Measurements from ENCODE around the gene BCR.

DNA sequence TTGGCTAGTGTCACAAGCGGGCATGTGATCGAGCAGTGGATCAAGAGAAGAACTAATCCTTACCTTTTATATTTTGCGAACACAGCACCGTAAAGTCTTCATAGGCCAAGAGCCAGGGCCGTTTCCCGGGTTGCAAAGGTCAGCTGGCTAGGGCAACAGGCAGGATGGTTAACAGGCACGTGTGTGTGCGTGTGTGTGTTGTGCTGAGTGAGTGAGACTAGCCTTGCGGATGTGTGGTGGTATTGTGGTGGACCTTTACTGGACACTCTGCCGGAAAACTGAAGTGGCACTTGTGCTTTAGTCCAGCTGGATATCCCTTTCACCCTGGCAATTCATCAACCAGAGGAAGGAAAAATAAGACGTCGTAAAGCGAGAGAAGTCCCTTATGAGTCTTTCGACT, 176.7 kb downstream of the BCR start:
- TF ChIP-seq, protein P1, sequence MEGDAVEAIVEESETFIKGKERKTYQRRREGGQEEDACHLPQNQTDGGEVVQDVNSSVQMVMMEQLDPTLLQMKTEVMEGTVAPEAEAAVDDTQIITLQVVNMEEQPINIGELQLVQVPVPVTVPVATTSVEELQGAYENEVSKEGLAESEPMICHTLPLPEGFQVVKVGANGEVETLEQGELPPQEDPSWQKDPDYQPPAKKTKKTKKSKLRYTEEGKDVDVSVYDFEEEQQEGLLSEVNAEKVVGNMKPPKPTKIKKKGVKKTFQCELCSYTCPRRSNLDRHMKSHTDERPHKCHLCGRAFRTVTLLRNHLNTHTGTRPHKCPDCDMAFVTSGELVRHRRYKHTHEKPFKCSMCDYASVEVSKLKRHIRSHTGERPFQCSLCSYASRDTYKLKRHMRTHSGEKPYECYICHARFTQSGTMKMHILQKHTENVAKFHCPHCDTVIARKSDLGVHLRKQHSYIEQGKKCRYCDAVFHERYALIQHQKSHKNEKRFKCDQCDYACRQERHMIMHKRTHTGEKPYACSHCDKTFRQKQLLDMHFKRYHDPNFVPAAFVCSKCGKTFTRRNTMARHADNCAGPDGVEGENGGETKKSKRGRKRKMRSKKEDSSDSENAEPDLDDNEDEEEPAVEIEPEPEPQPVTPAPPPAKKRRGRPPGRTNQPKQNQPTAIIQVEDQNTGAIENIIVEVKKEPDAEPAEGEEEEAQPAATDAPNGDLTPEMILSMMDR (IDR thresholded peaks at IDR 0.05) = no peak
- TF ChIP-seq EZH2 (IDR thresholded peaks at IDR 0.05; ENCODE audit: borderline replicate concordance, insufficient read depth, low read depth, low read length, poor library complexity, severe bottlenecking) = no peak

Measured in B cell (primary cell).